Spinal cord (tissue), 10 donors: ENCODE data around the gene CACNA2D2. TPM values are rescaled to one million over a fixed set of nuclear protein-coding genes. Genes with fewer than 3 reads are reported as not detected.

ENCODE experiments used
- DNase-seq, 6 donors: peaks; one replicate each; pipeline versions ENCODE4 v3.0.0 to v3.0.0-alpha.2; 2013 to 2015; ENCODE audit warnings: low spot score in 6 of 6, low read depth in 4 of 6
- H3K27ac ChIP-seq: one replicate; pipeline ENCODE4 v1.5.1; 2013; ENCODE audit warnings: low read depth, low read length, control low read depth
- H3K27me3 ChIP-seq: one replicate; pipeline ENCODE4 v1.6.1; 2013; ENCODE audit warnings: low read length; ENCODE audit not compliant: control insufficient read depth, insufficient read depth
- H3K36me3 ChIP-seq: one replicate; pipeline ENCODE4 v1.6.1; 2013; ENCODE audit warnings: low read length; ENCODE audit not compliant: control insufficient read depth, insufficient read depth
- H3K4me1 ChIP-seq: one replicate; pipeline ENCODE4 v1.6.1; 2013; ENCODE audit warnings: low read length; ENCODE audit not compliant: control insufficient read depth, insufficient read depth
- H3K4me3 ChIP-seq: one replicate; pipeline ENCODE4 v1.5.1; 2013; ENCODE audit warnings: low read depth, low read length, control low read depth
- H3K9me3 ChIP-seq: one replicate; pipeline ENCODE4 v1.6.1; 2013; ENCODE audit warnings: low read length; ENCODE audit not compliant: control insufficient read depth, insufficient read depth
- WGBS: methylation state at CpG from one replicate; pipeline ENCODE4 v1.1.5; 2013; ENCODE audit warnings: missing lambda C conversion rate; ENCODE audit not compliant: insufficient coverage; 5-methylcytosine and 5-hydroxymethylcytosine counted together
- polyA plus RNA-seq, 2 donors: library from polyadenylated mRNA; unstranded; fragments of 120-200 nt; gene quantifications; one replicate each; pipeline ENCODE4 v1.2.1, GENCODE V29; 2013; ENCODE audit not compliant: insufficient read length in 2 of 2
- total RNA-seq, 2 donors: library from RNA; depleted of rRNA in 1 of 2; stranded (reverse); fragments of 120-200 nt in 1 of 2; fragments of >200 nt in 1 of 2; gene quantifications; one replicate each; pipeline versions ENCODE4 v1.2.3 to v1.2.4, GENCODE V29; 2013 to 2014
- donor health status: healthy.

CACNA2D2 gene
- total and polyA plus RNA-seq, 4 donors, result 11.6 to 59.2 (median 38.3) TPM

GRCh38 chr3:50395070-50395860 lies 108.2 kb downstream of the CACNA2D2 start:
- Histone ChIP-seq H3K9me3 (no peaks in the 10 kb centered on the region), H3K4me1 (peaks cover 47% of the 10 kb centered on the region), H3K27me3 (no peaks in the 10 kb centered on the region), H3K4me3 (no peak overlapping the region), H3K27ac (no peak overlapping the region), H3K36me3 (peaks cover 29% of the 10 kb centered on the region)
- WGBS, result 80% methylated on average over 7 of the region's 10 CpGs
- no peak for DNase-seq

DNA sequence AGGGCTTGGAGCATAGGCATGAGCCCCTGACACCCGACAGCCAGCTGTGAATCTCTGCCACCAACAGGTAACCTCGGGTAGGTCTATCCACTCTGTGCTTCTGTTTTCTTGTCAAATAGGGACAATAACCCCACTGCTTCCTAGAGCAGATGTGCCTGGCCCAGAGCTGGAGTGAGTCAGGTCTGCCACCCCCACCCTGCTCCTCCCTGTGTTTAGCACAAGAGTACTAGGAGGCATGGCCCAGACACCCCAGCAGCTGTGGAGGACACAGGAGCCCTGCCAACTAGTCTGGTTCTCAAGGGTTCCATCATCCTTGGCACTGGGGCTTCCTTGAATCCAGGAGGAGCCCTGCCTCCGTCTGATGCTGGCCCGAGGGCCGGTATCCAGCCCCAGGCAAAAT lies 110.4 kb downstream of the CACNA2D2 start:
- H3K27ac ChIP-seq, result no peak overlapping the region
- no peaks in the 10 kb centered on the region for H3K27me3 ChIP-seq
- H3K4me3 ChIP-seq, result no peak overlapping the region
- 79% methylated on average over 3 of the region's 5 CpGs for WGBS
- DNase-seq, result no peak
- peaks cover 48% of the 10 kb centered on the region for H3K4me1 ChIP-seq
- H3K36me3 ChIP-seq, result peaks cover 29% of the 10 kb centered on the region
- no peaks in the 10 kb centered on the region for H3K9me3 ChIP-seq

DNA sequence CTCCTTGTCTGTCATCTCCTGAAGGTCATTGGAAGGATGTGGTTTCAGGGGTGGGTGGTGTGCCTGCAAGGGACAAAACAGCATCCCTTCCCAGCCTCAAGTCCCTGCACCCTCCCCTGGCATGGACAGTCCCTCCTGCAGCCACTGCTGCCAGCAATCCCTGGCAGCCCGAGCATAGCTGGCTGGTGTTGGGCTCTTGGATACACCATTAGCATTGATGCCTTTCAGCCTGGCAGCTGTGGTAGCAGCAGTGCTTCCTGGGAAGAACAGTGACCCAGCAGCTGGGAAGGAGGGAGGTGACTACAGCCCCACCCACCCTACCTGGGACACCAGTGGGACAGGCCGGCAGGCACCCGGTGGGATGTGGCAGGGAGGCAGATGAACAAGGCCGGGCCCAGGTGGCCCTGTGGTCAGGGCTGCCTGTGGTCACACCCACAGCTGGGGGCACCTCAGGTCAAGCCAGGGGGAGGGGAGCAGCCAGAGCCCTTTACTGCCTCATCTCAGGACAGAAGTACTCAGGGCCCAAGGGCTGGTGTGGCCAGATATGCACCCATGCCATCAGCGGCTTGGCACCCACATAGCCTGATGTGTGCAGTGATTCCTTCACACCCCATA lies 111.2 kb downstream of the CACNA2D2 start:
- WGBS, result 64% methylated on average over 5 of the region's 5 CpGs

GRCh38 chr3:50390508-50391224 lies 112.8 kb downstream of the CACNA2D2 start:
- peaks cover 39% of the 10 kb centered on the region for H3K36me3 ChIP-seq
- H3K27ac ChIP-seq, result no peak overlapping the region
- no peaks in the 10 kb centered on the region for H3K27me3 ChIP-seq
- H3K4me1 ChIP-seq, result peaks cover 58% of the 10 kb centered on the region
- WGBS, result 44% methylated on average over 9 of the region's 12 CpGs
- no peak overlapping the region for H3K4me3 ChIP-seq
- no peaks in the 10 kb centered on the region for H3K9me3 ChIP-seq
- DNase-seq, result peak in 3 of 6 donors; percentile 35 to 73 (median 54)

More for the DNA sequence above, 111.2 kb downstream of the CACNA2D2 start:
- no peak overlapping the region for H3K4me3 ChIP-seq
- DNase-seq, result peak in 2 of 6 donors; percentile 49 to 68
- H3K27ac ChIP-seq, result no peak overlapping the region
- H3K9me3 ChIP-seq, result no peaks in the 10 kb centered on the region
- peaks cover 56% of the 10 kb centered on the region for H3K4me1 ChIP-seq
- H3K27me3 ChIP-seq, result no peaks in the 10 kb centered on the region
- H3K36me3 ChIP-seq, result peaks cover 34% of the 10 kb centered on the region

GRCh38 chr3:50389414-50389767 lies 114.0 kb downstream of the CACNA2D2 start:
- 96% methylated on average over 5 of the region's 6 CpGs for WGBS
- peaks cover 43% of the 10 kb centered on the region for H3K36me3 ChIP-seq
- H3K27me3 ChIP-seq, result no peaks in the 10 kb centered on the region
- no peak for DNase-seq
- no peaks in the 10 kb centered on the region for H3K9me3 ChIP-seq
- H3K27ac ChIP-seq, result no peak overlapping the region
- H3K4me3 ChIP-seq, result no peak overlapping the region
- H3K4me1 ChIP-seq, result peaks cover 69% of the 10 kb centered on the region

GRCh38 chr3:50388720-50389413 lies 114.6 kb downstream of the CACNA2D2 start:
- H3K4me3 ChIP-seq, result no peak overlapping the region
- peak in 1 of 6 donors; percentile 41 for DNase-seq
- 48% methylated on average over 10 of the region's 22 CpGs for WGBS
- H3K4me1 ChIP-seq, result peaks cover 69% of the 10 kb centered on the region
- no peaks in the 10 kb centered on the region for H3K27me3 ChIP-seq
- peaks cover 46% of the 10 kb centered on the region for H3K36me3 ChIP-seq
- H3K27ac ChIP-seq, result peak overlapping the region; percentile 48
- no peaks in the 10 kb centered on the region for H3K9me3 ChIP-seq

GRCh38 chr3:50388016-50388719 lies 115.3 kb downstream of the CACNA2D2 start:
- DNase-seq, result peak in 2 of 6 donors; percentile 54 to 81

DNA sequence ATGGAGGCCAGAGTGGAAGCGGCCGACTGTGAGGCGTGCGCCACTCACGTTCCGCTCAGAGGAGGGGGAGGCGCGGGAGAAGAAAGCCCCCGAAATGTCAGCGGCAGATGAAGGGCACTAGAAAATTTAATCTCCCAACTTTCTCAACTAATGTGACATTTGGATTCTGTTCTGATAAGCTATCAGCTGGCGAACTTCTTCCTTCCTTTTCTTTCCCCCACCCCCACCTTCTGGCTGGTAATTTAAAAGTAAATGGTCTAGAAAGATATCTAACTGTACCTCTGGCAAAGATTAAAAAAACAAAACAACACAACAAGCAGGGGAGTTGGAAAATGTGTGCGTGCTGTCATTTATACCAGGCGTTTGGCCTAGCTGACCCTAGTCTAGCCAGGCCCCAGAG lies 117.7 kb downstream of the CACNA2D2 start:
- WGBS, result no CpG with 5 or more reads among the region's 13 CpGs
- peaks cover 31% of the 10 kb centered on the region for H3K36me3 ChIP-seq
- H3K4me1 ChIP-seq, result peaks cover 64% of the 10 kb centered on the region
- no peak overlapping the region for H3K27ac ChIP-seq
- no peaks in the 10 kb centered on the region for H3K9me3 ChIP-seq
- H3K4me3 ChIP-seq, result no peak overlapping the region
- DNase-seq, result peak in 1 of 6 donors; percentile 64
- no peaks in the 10 kb centered on the region for H3K27me3 ChIP-seq

More at GRCh38 chr3:50388016-50388719, 115.3 kb downstream of the CACNA2D2 start:
- WGBS, result 41% methylated on average over 24 of the region's 25 CpGs
- no peak overlapping the region for H3K4me3 ChIP-seq
- peak overlapping the region; percentile 48 for H3K27ac ChIP-seq
- H3K27me3 ChIP-seq, result no peaks in the 10 kb centered on the region
- peaks cover 66% of the 10 kb centered on the region for H3K4me1 ChIP-seq
- peaks cover 47% of the 10 kb centered on the region for H3K36me3 ChIP-seq
- H3K9me3 ChIP-seq, result no peaks in the 10 kb centered on the region

DNA sequence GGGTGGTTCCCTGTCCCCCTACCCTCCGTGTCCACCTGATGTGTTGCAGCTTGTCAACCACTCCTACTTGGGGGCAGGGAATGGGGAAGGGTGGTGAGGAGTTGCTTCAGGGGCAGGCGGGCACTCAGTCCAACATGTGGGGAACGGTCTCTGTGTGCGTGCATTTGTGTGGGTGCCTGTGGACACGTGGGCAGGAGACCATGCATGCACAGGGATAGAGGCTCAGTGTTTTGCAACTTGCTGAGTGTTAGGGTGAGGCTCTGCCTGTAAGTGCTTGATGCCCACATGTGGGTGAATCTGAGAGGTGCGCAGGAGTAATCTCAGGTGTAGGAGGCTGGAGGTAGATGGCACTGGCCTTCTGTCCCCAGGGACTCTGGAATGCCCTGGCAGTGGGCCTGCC lies 119.7 kb downstream of the CACNA2D2 start:
- no peak overlapping the region for H3K27ac ChIP-seq
- no peak for DNase-seq
- H3K36me3 ChIP-seq, result peaks cover 46% of the 10 kb centered on the region
- H3K9me3 ChIP-seq, result no peaks in the 10 kb centered on the region
- WGBS, result 84% methylated on average over 6 of the region's 6 CpGs
- H3K27me3 ChIP-seq, result no peaks in the 10 kb centered on the region
- H3K4me3 ChIP-seq, result no peak overlapping the region
- H3K4me1 ChIP-seq, result peaks cover 51% of the 10 kb centered on the region
